Activated CD4-positive, alpha-beta T cell treated with anti-CD3 and anti-CD28 coated beads for 24 hours (primary cell): Measurements from ENCODE around the gene ATP13A1.

ENCODE experiments used
- DNase-seq, 2 donors: peaks; one replicate each; pipeline ENCODE4 v3.0.0-alpha.2; 2020; ENCODE audit warnings: low read depth in 2 of 2

The ATP13A1 gene

GRCh38 chr19:19643158-19644053 is 20.1 kb downstream of the ATP13A1 start, which contains the start of gene GMIP:
Gene GMIP, minus strand, starts transcription at chr19:19643657. Its CDS starts 128 bp downstream, at chr19:19643529.
- peak; percentile 82 to 84 for DNase-seq

- DNase-seq: peak in 1 of 2 donors; percentile 26
Measured at GRCh38 chr19:19642506-19643157, 20.8 kb downstream of the ATP13A1 start.

GRCh38 chr19:19637523-19638251 is 25.8 kb downstream of the ATP13A1 start:
- no peak for DNase-seq

GRCh38 chr19:19637186-19637522 is 26.3 kb downstream of the ATP13A1 start:
- no peak for DNase-seq

- DNase-seq: no peak
Measured at GRCh38 chr19:19636573-19637185, 26.8 kb downstream of the ATP13A1 start.

GRCh38 chr19:19635313-19635702 is 28.2 kb downstream of the ATP13A1 start:
- DNase-seq: no peak

- no peak for DNase-seq
Measured at GRCh38 chr19:19634516-19635312, 28.8 kb downstream of the ATP13A1 start.

- no peak for DNase-seq
Measured at GRCh38 chr19:19633711-19634515, 29.6 kb downstream of the ATP13A1 start.

GRCh38 chr19:19632661-19633060 is 30.8 kb downstream of the ATP13A1 start:
- no peak for DNase-seq

- DNase-seq: no peak
Measured at GRCh38 chr19:19631346-19631745, 32.1 kb downstream of the ATP13A1 start.

- no peak for DNase-seq
Measured at GRCh38 chr19:19630426-19630825, 33.0 kb downstream of the ATP13A1 start.

GRCh38 chr19:19630062-19630414 is 33.4 kb downstream of the ATP13A1 start:
- DNase-seq: no peak

- peak in 1 of 2 donors; percentile 27 for DNase-seq
Measured at GRCh38 chr19:19628501-19629134, 34.9 kb downstream of the ATP13A1 start.

- peak; percentile 48 to 53 for DNase-seq
Measured at GRCh38 chr19:19627621-19628500, 35.6 kb downstream of the ATP13A1 start, which contains the start of gene LPAR2. Gene LPAR2, minus strand, starts transcription at chr19:19628220. Its CDS starts 945 bp downstream, at chr19:19627275.

GRCh38 chr19:19626516-19627472 is 36.7 kb downstream of the ATP13A1 start:
- DNase-seq: no peak

- DNase-seq: no peak
Measured at GRCh38 chr19:19624032-19624570, 39.4 kb downstream of the ATP13A1 start.

- no peak for DNase-seq
Measured at GRCh38 chr19:19623383-19623782, 40.1 kb downstream of the ATP13A1 start.
